ENCODE measurements around the gene SLC35E3. TPM values are rescaled to one million over a fixed set of nuclear protein-coding genes. Genes with fewer than 3 reads are reported as not detected.

Gene SLC35E3
- total and polyA plus RNA-seq, 4 donors = 1.1 to 14.3 (median 7.7) TPM

DNA sequence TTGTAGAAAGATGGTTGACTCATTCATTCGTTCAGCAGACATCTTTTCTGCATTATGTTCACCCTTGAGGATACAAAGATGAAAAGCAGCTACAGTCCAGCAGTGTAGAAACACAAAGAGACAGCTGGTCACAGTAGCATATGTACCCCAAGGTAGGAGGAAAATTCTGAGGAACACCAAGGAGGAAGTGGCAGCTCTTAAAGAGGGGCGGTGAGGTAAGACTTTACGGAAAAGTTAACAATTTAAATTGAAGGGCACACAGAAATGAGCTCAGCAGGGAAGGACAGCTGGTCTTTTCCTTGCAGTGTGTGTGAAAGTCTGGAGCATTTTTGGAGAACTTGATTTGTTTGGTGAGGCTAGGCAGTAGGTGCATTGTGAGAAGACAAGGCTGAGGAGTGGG lies 3.5 kb downstream of the SLC35E3 start:
- intact Hi-C loops (cut with DNase I) = no loop called here
- ATAC-seq (ENCODE audit: low FRiP score) (no peak), DNase-seq (no peak)
- H3K4me3 ChIP-seq (ENCODE audit: low read length in 2 of 2) = no peak overlapping the region
- H3K27me3 ChIP-seq (ENCODE audit: control insufficient read depth in 1 of 2, insufficient read depth in 2 of 2, low read length in 1 of 2) = no peaks in the 10 kb centered on the region
- no peaks in the 10 kb centered on the region for H3K4me1 ChIP-seq (ENCODE audit: control insufficient read depth in 1 of 2, insufficient read depth in 2 of 2, low read length in 2 of 2)
- H3K27ac ChIP-seq (ENCODE audit: low read depth in 1 of 2, low read length in 2 of 2) = no peak overlapping the region
- no peaks in the 10 kb centered on the region for H3K36me3 ChIP-seq (ENCODE audit: control insufficient read depth in 1 of 2, insufficient read depth in 2 of 2, low read length in 1 of 2)
- WGBS, 2 donors = 88 to 91% methylated on average over 3 of the region's 3 CpGs
- no peaks in the 10 kb centered on the region for H3K9me3 ChIP-seq (ENCODE audit: control insufficient read depth, low read length)

DNA sequence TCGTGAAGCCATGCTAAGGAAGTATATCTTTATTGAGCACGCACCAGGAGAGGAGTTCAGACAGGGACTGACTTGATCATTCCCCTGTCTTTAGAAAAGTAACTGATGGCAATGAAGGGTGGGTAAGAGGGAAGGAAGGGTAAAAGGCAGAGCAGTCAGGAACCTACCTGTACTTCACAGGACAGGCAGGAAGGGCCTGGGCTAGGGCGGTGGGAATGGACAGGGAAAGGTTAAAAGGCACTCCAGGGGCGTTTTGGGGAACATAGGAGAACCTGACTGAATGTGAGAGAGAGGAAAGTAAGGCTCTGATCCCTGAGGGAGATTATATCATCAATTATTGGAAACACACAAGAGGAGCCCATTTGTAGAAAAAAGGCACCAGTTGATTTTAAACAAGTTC lies 3.9 kb downstream of the SLC35E3 start:
- 86 to 88% methylated on average over 4 of the region's 4 CpGs for WGBS, 2 donors
- Histone ChIP-seq H3K4me1 (ENCODE audit: control insufficient read depth in 1 of 2, insufficient read depth in 2 of 2, low read length in 2 of 2) (no peaks in the 10 kb centered on the region), H3K27me3 (ENCODE audit: control insufficient read depth in 1 of 2, insufficient read depth in 2 of 2, low read length in 1 of 2) (no peaks in the 10 kb centered on the region), H3K9me3 (ENCODE audit: control insufficient read depth, low read length) (no peaks in the 10 kb centered on the region), H3K4me3 (ENCODE audit: low read length in 2 of 2) (no peak overlapping the region), H3K36me3 (ENCODE audit: control insufficient read depth in 1 of 2, insufficient read depth in 2 of 2, low read length in 1 of 2) (no peaks in the 10 kb centered on the region), H3K27ac (ENCODE audit: low read depth in 1 of 2, low read length in 2 of 2) (no peak overlapping the region)
- no peak for DNase-seq
- intact Hi-C loops (cut with DNase I) = no loop called here
- no peak for ATAC-seq (ENCODE audit: low FRiP score)

DNA sequence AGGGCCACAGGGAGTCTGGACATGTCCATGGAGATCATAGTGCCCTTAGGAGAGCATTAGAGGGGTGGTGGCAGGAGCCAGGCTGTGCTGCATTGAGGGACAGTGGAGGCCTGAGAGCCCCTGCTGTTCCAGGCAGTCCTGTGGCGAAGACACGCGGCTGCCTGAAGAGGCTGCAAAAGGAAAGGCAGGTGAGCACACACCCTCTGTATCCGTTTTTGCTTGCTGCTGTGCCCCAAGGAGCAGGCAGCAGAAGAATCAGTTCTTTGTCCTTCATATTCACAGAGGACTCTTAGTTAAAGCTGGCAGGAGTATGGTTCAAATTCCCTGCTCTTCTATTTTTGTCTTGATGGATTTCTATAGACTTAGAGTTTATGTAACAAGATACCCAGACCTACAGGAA lies 4.5 kb downstream of the SLC35E3 start:
- no peaks in the 10 kb centered on the region for H3K9me3 ChIP-seq (ENCODE audit: control insufficient read depth, low read length)
- H3K36me3 ChIP-seq (ENCODE audit: control insufficient read depth in 1 of 2, insufficient read depth in 2 of 2, low read length in 1 of 2) = peaks cover 0 to 2% of the 10 kb centered on the region in 2 donors
- no peaks in the 10 kb centered on the region for H3K4me1 ChIP-seq (ENCODE audit: control insufficient read depth in 1 of 2, insufficient read depth in 2 of 2, low read length in 2 of 2)
- DNase-seq = no peak
- no peak overlapping the region for H3K27ac ChIP-seq (ENCODE audit: low read depth in 1 of 2, low read length in 2 of 2)
- ATAC-seq (ENCODE audit: low FRiP score) = no peak
- no peak overlapping the region for H3K4me3 ChIP-seq (ENCODE audit: low read length in 2 of 2)
- WGBS, 2 donors = 78 to 82% methylated on average over 4 of the region's 4 CpGs
- intact Hi-C loops (cut with DNase I) = no loop called here
- no peaks in the 10 kb centered on the region for H3K27me3 ChIP-seq (ENCODE audit: control insufficient read depth in 1 of 2, insufficient read depth in 2 of 2, low read length in 1 of 2)

GRCh38 chr12:68755536-68756243 lies 9.7 kb downstream of the SLC35E3 start:
- no peaks in the 10 kb centered on the region for H3K27me3 ChIP-seq (ENCODE audit: control insufficient read depth in 1 of 2, insufficient read depth in 2 of 2, low read length in 1 of 2)
- no peaks in the 10 kb centered on the region for H3K4me1 ChIP-seq (ENCODE audit: control insufficient read depth in 1 of 2, insufficient read depth in 2 of 2, low read length in 2 of 2)
- intact Hi-C loops (cut with DNase I) = no loop called here
- no peak overlapping the region for H3K4me3 ChIP-seq (ENCODE audit: low read length in 2 of 2)
- H3K36me3 ChIP-seq (ENCODE audit: control insufficient read depth in 1 of 2, insufficient read depth in 2 of 2, low read length in 1 of 2) = peaks cover 0 to 2% of the 10 kb centered on the region in 2 donors
- WGBS, 2 donors = 87 to 96% methylated on average over 4 of the region's 4 CpGs
- no peaks in the 10 kb centered on the region for H3K9me3 ChIP-seq (ENCODE audit: control insufficient read depth, low read length)
- DNase-seq (no peak), ATAC-seq (ENCODE audit: low FRiP score) (no peak)
- no peak overlapping the region for H3K27ac ChIP-seq (ENCODE audit: low read depth in 1 of 2, low read length in 2 of 2)

GRCh38 chr12:68759852-68760251 lies 13.9 kb downstream of the SLC35E3 start:
- peaks cover 2 to 6% of the 10 kb centered on the region in 2 donors for H3K36me3 ChIP-seq (ENCODE audit: control insufficient read depth in 1 of 2, insufficient read depth in 2 of 2, low read length in 1 of 2)
- no peaks in the 10 kb centered on the region for H3K4me1 ChIP-seq (ENCODE audit: control insufficient read depth in 1 of 2, insufficient read depth in 2 of 2, low read length in 2 of 2)
- H3K9me3 ChIP-seq (ENCODE audit: control insufficient read depth, low read length) = no peaks in the 10 kb centered on the region
- no peak overlapping the region for H3K4me3 ChIP-seq (ENCODE audit: low read length in 2 of 2)
- intact Hi-C loops (cut with DNase I) = no loop called here
- no peak for ATAC-seq (ENCODE audit: low FRiP score)
- no peaks in the 10 kb centered on the region for H3K27me3 ChIP-seq (ENCODE audit: control insufficient read depth in 1 of 2, insufficient read depth in 2 of 2, low read length in 1 of 2)
- no peak for DNase-seq
- WGBS, 2 donors = 85 to 86% methylated on average over 5 of the region's 5 CpGs
- H3K27ac ChIP-seq (ENCODE audit: low read depth in 1 of 2, low read length in 2 of 2) = no peak overlapping the region

- intact Hi-C loops (cut with DNase I) = no loop called here
- WGBS, 2 donors = 96% methylated on average over 7 of the region's 7 CpGs
- Histone ChIP-seq H3K27ac (ENCODE audit: low read depth in 1 of 2, low read length in 2 of 2) (no peak overlapping the region), H3K9me3 (ENCODE audit: control insufficient read depth, low read length) (no peaks in the 10 kb centered on the region), H3K4me3 (ENCODE audit: low read length in 2 of 2) (no peak overlapping the region), H3K27me3 (ENCODE audit: control insufficient read depth in 1 of 2, insufficient read depth in 2 of 2, low read length in 1 of 2) (no peaks in the 10 kb centered on the region), H3K36me3 (ENCODE audit: control insufficient read depth in 1 of 2, insufficient read depth in 2 of 2, low read length in 1 of 2) (peaks cover 0 to 6% of the 10 kb centered on the region in 2 donors), H3K4me1 (ENCODE audit: control insufficient read depth in 1 of 2, insufficient read depth in 2 of 2, low read length in 2 of 2) (no peaks in the 10 kb centered on the region)
- DNase-seq (no peak), ATAC-seq (ENCODE audit: low FRiP score) (no peak)
Observed at GRCh38 chr12:68760806-68761441, 14.9 kb downstream of the SLC35E3 start.

GRCh38 chr12:68761442-68761812 lies 15.5 kb downstream of the SLC35E3 start:
- intact Hi-C loops (cut with DNase I) = no loop called here
- Histone ChIP-seq H3K36me3 (ENCODE audit: control insufficient read depth in 1 of 2, insufficient read depth in 2 of 2, low read length in 1 of 2) (peaks cover 0 to 6% of the 10 kb centered on the region in 2 donors), H3K4me3 (ENCODE audit: low read length in 2 of 2) (no peak overlapping the region), H3K27me3 (ENCODE audit: control insufficient read depth in 1 of 2, insufficient read depth in 2 of 2, low read length in 1 of 2) (no peaks in the 10 kb centered on the region), H3K27ac (ENCODE audit: low read depth in 1 of 2, low read length in 2 of 2) (no peak overlapping the region), H3K9me3 (ENCODE audit: control insufficient read depth, low read length) (no peaks in the 10 kb centered on the region), H3K4me1 (ENCODE audit: control insufficient read depth in 1 of 2, insufficient read depth in 2 of 2, low read length in 2 of 2) (no peaks in the 10 kb centered on the region)
- DNase-seq (no peak), ATAC-seq (ENCODE audit: low FRiP score) (no peak)
- WGBS, 2 donors = 90 to 93% methylated on average over 3 of the region's 3 CpGs

- intact Hi-C loops (cut with DNase I) = no loop called here
- peaks cover 0 to 6% of the 10 kb centered on the region in 2 donors for H3K36me3 ChIP-seq (ENCODE audit: control insufficient read depth in 1 of 2, insufficient read depth in 2 of 2, low read length in 1 of 2)
- H3K9me3 ChIP-seq (ENCODE audit: control insufficient read depth, low read length) = no peaks in the 10 kb centered on the region
- WGBS, 2 donors = 87 to 92% methylated on average over 8 of the region's 8 CpGs
- H3K27ac ChIP-seq (ENCODE audit: low read depth in 1 of 2, low read length in 2 of 2) = no peak overlapping the region
- no peak for DNase-seq
- no peaks in the 10 kb centered on the region for H3K27me3 ChIP-seq (ENCODE audit: control insufficient read depth in 1 of 2, insufficient read depth in 2 of 2, low read length in 1 of 2)
- H3K4me1 ChIP-seq (ENCODE audit: control insufficient read depth in 1 of 2, insufficient read depth in 2 of 2, low read length in 2 of 2) = no peaks in the 10 kb centered on the region
- H3K4me3 ChIP-seq (ENCODE audit: low read length in 2 of 2) = no peak overlapping the region
- ATAC-seq (ENCODE audit: low FRiP score) = no peak
Observed at GRCh38 chr12:68761901-68762630, 16.1 kb downstream of the SLC35E3 start.
